ENCODE measurements around the gene KLK13.

KLK13 gene

DNA sequence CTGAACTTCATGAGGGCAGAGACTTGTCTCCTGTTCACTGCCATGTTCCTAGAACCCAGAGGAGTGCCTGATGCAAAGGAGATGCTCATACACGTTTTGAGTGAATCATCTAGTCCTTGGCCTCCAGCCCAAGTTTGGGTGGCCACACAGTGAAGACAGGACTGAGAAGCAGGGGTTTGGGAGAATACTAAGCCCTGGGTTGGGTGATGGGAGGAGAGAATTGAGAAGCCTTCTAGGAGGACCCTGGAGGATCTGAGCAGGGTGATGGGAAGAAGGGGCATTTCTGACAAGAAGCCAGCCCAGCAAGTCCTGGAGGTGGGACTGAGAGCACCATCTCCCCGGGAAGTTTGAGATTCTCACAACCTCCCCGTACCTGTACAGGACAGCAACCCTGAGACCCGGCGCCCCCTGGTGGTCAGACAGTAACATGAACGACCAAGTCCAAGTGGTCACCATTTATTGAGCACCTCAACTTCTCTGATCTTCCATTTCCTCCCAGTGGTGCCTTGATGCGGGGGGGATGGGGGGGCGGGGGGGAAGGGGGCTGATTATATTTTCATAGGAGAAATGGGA, 32.4 kb upstream of the KLK13 start:
- no peaks in the 10 kb centered on the region for H3K27me3 Mint-ChIP-seq
- H3K27ac Mint-ChIP-seq = peak overlapping the region; percentile 45
- no peak overlapping the region for H3K4me3 Mint-ChIP-seq
- peaks cover 10% of the 10 kb centered on the region for H3K4me1 Mint-ChIP-seq (ENCODE audit: low read depth)
- no peaks in the 10 kb centered on the region for H3K9me3 Mint-ChIP-seq
- H3K36me3 Mint-ChIP-seq (ENCODE audit: low read depth) = peaks cover 32% of the 10 kb centered on the region

DNA sequence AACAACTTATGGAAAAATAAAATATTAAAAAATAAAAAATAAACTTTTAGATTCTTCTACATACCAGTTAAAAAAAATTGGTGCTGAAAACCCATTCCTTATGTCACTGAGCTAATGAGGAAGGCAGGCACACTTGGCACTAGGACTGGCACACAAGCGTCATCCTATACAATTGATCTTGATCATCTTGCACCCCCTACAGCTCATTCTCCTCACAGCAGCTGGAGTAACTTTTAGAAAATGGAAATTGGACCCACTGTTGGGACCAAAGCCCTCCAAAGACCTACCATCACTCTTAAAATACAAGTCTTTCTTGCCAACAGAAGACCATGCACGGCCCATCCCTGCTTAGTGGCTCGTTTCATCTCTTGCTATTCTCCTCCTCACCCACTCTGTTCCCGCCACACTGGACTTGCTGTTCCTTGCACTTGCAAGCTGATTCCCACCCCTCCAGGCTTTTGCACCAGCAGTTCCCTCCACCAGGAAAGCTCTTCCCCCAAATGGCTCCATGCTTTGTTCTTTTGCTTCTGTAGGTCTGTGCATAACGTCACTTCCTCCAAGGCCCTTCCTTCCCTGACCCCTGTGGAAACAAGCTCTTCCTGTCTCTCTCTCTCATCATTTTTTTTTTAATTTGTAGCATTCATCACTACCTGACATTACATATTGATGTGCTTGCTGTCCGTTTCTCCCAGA, 31.7 kb upstream of the KLK13 start:
- Mint-ChIP-seq H3K9me3 (no peaks in the 10 kb centered on the region), H3K4me3 (no peak overlapping the region), H3K4me1 (ENCODE audit: low read depth) (peaks cover 10% of the 10 kb centered on the region), H3K36me3 (ENCODE audit: low read depth) (peaks cover 31% of the 10 kb centered on the region), H3K27me3 (no peaks in the 10 kb centered on the region), H3K27ac (peak overlapping the region; percentile 45)

DNA sequence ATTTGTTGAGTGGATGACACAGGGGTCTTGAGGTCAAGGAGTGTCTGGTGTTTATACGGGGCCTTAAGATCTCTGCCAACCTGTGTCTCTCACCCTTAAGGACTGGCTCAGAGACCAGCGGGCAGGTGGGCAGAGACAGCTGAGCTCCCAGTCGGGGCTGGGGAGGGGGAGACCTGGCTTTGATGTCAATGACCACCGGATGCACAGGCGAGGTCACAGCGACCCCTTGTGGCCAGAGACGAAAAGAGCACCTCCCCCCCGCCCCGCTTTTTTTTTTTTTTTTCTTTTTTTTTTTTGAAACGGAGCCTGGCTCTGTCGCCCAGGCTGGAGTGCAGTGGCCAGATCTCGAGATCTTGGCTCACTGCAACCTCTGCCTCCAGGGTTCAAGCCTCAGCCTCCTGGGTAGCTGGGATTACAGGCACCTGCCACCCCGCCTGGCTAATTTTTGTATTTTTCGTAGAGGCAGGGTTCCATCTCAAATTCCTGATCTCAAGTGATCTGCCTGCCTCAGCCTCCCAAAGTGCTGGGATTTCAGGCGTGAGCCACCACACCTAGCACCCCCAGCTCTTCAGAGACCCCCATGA, 29.9 kb upstream of the KLK13 start:
- Mint-ChIP-seq H3K4me3 (no peak overlapping the region), H3K4me1 (ENCODE audit: low read depth) (peaks cover 10% of the 10 kb centered on the region), H3K27me3 (no peaks in the 10 kb centered on the region), H3K27ac (no peak overlapping the region), H3K9me3 (no peaks in the 10 kb centered on the region), H3K36me3 (ENCODE audit: low read depth) (peaks cover 20% of the 10 kb centered on the region)

DNA sequence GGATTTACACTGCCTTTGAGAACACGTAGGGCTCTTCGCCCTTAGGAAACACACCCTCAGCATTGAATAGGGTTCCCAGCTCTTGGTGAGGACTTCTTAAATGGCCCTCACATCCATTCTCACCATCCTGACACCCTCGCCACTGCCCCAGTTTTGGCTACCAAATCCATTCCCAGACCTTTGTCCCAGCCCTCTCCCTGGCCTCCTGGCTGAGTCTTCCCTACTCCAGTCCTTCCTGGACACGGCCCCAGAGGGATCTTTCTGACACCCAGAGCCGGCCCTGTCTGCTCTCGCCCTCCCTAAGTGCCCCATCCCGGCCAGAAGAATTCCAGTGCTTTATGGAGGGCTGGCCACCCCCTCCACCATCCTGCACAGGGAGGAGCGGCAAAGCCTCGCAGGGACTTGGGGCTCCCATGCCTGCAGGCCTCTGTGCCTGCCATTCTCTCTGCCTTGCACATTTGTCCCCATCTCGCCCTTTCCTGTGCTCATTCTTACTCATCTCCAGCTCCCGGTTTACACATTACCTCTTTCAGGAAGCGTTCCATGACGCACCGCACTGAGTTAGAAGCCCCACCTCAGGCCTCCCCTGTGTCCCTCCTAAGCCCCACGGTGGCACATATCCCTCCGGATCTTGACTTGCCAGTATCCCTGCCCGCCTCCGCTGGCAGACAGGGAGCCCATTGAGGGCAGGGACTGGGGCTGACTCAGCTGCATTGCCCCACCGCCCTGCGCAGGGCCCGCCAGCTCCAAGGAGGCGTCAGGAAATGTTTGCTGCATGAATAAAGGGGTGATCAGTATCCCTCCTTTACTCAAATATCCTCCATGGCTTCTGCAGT, 28.8 kb upstream of the KLK13 start:
- Mint-ChIP-seq H3K9me3 (no peaks in the 10 kb centered on the region), H3K27me3 (no peaks in the 10 kb centered on the region), H3K4me3 (no peak overlapping the region), H3K36me3 (ENCODE audit: low read depth) (peaks cover 11% of the 10 kb centered on the region), H3K4me1 (ENCODE audit: low read depth) (peaks cover 6% of the 10 kb centered on the region), H3K27ac (no peak overlapping the region)

DNA sequence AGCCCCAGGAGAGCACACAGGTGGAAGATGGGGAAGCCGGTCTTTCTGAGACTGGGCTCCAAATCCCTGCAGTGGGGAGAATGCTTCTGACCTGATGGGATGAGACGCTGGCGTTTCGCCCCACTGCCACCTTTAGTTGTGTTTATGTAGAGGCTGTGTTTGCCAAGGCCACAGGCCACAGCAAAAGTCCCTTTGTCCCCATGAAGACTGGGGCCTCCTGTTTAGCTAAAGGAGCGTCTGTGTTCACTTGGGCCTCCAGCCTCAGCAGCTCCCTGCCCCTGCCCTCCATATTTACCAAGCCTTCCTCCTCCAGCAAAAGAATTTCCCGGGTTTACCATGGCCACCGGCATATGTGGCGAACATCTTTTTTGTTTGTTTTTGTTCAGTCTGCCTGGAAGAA, 28.2 kb upstream of the KLK13 start:
- H3K9me3 Mint-ChIP-seq = no peaks in the 10 kb centered on the region
- no peak overlapping the region for H3K27ac Mint-ChIP-seq
- peaks cover 6% of the 10 kb centered on the region for H3K4me1 Mint-ChIP-seq (ENCODE audit: low read depth)
- H3K4me3 Mint-ChIP-seq = no peak overlapping the region
- peaks cover 11% of the 10 kb centered on the region for H3K36me3 Mint-ChIP-seq (ENCODE audit: low read depth)
- H3K27me3 Mint-ChIP-seq = no peaks in the 10 kb centered on the region

DNA sequence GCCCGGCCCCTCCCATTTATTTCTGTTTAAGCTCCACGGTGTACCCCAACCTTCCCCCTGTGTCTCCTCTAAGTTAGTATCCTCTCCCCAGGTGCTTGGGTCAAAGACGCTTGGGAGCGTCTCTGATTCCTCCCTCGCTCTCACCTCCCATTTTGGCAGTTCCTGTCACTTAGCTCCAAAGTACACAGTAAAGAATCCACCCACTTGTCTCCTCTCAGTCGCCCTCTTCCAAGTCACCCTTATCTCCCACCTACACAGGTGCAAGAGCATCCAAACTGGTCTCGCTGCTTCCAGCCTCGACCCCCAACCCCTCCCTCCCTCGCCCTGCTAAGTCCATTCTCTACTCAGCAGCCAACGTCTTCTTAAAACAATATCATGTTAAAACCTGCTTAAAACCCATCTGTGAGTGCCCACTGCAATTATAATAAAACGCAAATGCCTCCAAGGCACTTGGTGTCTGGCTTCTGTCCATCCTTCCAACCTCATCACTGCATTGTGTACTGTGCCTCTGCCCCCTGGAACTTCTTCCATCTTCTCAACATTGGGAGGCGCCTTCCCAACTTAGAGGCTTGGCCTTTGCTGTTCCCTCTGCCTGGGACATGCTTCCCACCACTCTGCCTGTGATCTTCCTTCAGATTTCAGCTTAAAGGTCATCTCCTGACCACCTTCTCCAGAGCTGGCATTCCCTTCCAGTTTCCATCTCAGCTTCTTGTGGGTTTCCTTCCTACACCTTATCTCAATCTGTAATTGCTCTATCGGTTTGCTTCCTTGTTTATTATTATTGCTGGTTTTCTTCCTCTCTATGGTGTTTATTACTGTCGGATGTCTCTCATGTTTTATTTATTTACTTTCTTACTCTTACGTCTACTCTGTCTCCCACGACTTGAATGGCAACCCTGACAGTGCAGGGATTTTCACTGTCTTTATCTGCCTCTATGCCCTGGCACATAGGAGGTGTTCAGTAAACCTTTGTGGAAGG, 27.3 kb upstream of the KLK13 start:
- Mint-ChIP-seq H3K4me1 (ENCODE audit: low read depth) (peaks cover 4% of the 10 kb centered on the region), H3K27ac (no peak overlapping the region), H3K9me3 (no peaks in the 10 kb centered on the region), H3K36me3 (ENCODE audit: low read depth) (peaks cover 6% of the 10 kb centered on the region), H3K27me3 (no peaks in the 10 kb centered on the region), H3K4me3 (no peak overlapping the region)

DNA sequence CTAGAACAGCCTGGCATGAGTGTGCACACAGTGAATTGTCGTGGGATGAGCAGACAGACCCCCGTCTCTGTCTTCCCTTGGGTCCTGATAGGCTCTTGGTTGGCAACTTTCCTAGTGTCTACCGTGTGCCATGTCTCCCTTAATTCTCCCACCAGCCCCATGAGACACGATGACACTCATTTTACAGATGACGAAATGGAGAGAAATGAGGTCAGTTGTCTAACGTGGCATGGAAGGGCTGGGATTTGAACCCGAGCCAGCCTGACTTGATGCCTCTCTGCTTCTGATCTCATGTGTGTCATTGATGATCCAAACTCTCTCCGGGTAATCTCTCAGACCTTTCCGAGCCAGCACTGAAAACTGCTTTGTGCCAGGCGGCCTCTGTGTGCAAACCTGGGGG, 26.2 kb upstream of the KLK13 start:
- Mint-ChIP-seq H3K36me3 (ENCODE audit: low read depth) (no peaks in the 10 kb centered on the region), H3K9me3 (no peaks in the 10 kb centered on the region), H3K4me3 (no peak overlapping the region), H3K27ac (no peak overlapping the region), H3K27me3 (no peaks in the 10 kb centered on the region), H3K4me1 (ENCODE audit: low read depth) (no peaks in the 10 kb centered on the region)

DNA sequence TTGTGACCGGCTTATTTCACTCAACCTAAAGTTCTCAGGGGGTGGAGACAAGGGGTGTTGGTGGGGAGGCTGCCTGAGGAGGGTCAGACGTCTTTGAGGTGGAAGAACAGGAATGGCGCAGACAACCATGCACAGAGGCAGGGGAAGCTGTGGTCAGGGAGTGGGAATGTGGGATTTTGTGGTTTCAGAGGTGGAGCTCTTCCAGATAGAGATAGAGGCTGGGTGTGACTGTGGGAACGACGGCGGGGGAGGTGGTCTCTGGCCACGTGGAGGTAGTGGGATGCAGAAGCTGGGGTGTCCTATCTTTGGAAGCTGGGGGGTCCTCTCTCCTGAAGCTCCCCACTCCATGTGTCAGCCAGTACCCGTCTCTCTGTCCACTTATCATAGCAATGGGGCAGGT, 25.6 kb upstream of the KLK13 start:
- H3K27ac Mint-ChIP-seq = no peak overlapping the region
- H3K4me1 Mint-ChIP-seq (ENCODE audit: low read depth) = no peaks in the 10 kb centered on the region
- no peaks in the 10 kb centered on the region for H3K27me3 Mint-ChIP-seq
- no peak overlapping the region for H3K4me3 Mint-ChIP-seq
- H3K9me3 Mint-ChIP-seq = no peaks in the 10 kb centered on the region
- H3K36me3 Mint-ChIP-seq (ENCODE audit: low read depth) = no peaks in the 10 kb centered on the region

DNA sequence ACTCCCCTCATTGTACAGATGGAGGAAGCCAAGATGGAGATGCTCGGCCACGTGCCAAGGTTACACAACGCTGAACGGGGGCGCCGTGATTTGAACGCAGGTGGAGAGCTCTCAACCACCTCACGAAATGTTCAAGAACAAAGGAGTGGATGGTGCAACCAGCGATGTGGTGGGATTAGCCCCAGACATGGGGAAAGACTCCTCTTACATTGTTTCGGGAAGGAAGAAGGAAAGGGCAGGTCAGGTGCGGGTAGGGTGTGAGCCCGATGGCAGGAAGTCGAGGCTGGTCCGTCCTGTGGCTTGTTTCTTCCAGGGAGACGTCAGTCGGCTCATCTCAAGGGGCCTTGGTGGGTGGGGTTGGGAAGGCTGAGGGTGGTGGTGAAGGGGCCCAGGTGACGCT, 24.9 kb upstream of the KLK13 start:
- no peak overlapping the region for H3K27ac Mint-ChIP-seq
- H3K9me3 Mint-ChIP-seq = no peaks in the 10 kb centered on the region

DNA sequence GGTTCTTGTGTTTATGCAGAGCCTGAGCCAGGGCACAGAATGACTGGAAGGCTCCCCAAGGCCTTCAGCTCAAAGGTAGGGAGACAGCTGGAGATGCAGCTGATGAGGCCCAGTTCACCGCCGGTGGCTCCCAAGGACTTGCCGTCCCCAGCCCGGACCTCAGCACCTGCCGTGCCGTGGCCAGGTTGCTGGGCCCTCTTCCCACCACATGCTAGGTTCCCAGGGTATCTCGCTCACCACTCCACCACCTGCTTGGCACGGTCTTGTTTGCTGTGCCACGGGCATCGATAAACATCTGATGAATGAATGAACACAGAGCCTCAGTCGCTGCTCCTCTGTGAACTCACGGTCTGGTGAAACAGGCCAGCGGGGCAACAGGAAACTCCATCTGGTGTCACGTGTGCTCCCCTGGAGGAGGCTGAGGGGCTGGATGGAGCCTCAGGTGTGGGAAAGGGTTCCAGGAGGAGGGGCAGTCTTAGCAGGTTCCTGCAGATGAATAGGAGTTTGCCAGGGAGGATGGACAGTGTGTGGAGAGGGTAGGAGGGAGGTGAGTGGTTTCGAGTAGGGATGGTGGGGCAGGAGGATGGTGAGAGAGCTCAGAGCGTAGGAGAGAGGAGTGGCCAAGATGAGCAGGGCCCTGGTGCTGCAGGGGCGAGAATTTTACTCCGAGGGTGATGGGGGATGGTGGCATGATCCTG, 21.4 kb upstream of the KLK13 start:
- Mint-ChIP-seq H3K4me1 (ENCODE audit: low read depth) (no peaks in the 10 kb centered on the region), H3K4me3 (no peak overlapping the region), H3K27ac (no peak overlapping the region), H3K36me3 (ENCODE audit: low read depth) (no peaks in the 10 kb centered on the region), H3K27me3 (peaks cover 5% of the 10 kb centered on the region), H3K9me3 (no peaks in the 10 kb centered on the region)

More for the DNA sequence above, 24.9 kb upstream of the KLK13 start:
- Mint-ChIP-seq H3K27me3 (no peaks in the 10 kb centered on the region), H3K36me3 (ENCODE audit: low read depth) (no peaks in the 10 kb centered on the region), H3K4me3 (no peak overlapping the region), H3K4me1 (ENCODE audit: low read depth) (no peaks in the 10 kb centered on the region)

DNA sequence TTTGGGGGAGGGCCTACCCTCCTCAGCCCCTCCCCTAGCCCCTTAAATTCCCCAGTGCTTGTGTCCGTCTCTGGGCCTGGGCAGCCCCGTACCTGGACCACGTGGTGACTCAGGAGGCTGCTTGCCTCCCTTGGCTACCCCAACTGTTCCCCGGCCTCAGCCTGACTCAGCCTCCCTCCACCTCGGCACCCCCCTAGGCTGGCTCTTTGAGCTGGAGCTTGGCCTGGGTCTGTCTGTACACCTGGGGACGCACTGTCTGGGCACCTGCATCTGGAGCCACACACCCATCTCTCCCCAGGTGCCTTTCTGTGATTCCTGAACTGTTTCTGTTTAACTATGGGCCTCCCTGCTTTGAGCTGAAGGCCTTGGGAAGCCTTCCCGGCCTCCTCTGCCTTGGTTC, 19.6 kb upstream of the KLK13 start:
- Mint-ChIP-seq H3K4me1 (ENCODE audit: low read depth) (no peaks in the 10 kb centered on the region), H3K9me3 (no peaks in the 10 kb centered on the region), H3K27ac (no peak overlapping the region), H3K36me3 (ENCODE audit: low read depth) (no peaks in the 10 kb centered on the region), H3K27me3 (peaks cover 5% of the 10 kb centered on the region), H3K4me3 (no peak overlapping the region)

DNA sequence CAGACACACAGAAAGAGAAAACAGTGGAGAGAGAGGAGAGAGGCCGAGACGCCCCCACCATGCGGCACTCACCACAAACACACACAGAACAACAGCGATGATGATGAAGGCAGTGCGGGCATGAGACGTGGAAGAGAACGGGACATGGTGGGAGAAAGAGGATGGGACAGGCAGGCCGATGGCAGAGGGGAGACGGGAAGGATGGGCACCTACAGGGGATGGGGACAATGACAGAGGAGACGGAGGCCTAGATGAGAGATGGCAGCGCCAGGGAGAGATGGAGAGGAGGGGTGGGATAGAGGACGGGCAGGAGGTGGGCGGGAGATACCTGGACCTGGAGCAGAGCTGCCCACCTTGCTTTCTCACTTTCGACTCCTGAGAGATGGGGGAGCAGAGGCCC, 18.9 kb upstream of the KLK13 start:
- Mint-ChIP-seq H3K36me3 (ENCODE audit: low read depth) (no peaks in the 10 kb centered on the region), H3K27me3 (peaks cover 5% of the 10 kb centered on the region), H3K9me3 (no peaks in the 10 kb centered on the region), H3K27ac (no peak overlapping the region), H3K4me1 (ENCODE audit: low read depth) (no peaks in the 10 kb centered on the region), H3K4me3 (no peak overlapping the region)

DNA sequence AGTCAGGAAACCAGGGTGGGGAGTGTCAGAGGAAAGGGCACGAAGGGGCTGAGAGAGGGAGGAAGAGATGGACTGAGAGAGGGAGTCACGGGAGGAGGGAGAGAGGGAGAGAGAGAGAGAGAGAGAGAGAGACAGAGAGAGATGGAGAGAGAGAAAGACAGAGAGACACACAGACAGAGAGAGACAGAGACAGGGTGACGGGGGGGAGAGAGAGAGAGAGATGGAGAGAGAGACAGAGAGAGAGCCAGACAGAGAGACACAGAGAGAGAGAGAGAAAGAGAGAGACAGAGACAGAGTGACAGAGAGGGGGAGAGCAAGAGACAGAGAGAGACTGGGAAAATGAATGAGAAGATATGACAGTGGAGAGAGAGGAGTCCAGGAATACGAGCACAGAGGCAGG, 18.3 kb upstream of the KLK13 start:
- H3K4me3 Mint-ChIP-seq = no peak overlapping the region
- no peaks in the 10 kb centered on the region for H3K36me3 Mint-ChIP-seq (ENCODE audit: low read depth)
- no peaks in the 10 kb centered on the region for H3K9me3 Mint-ChIP-seq
- H3K4me1 Mint-ChIP-seq (ENCODE audit: low read depth) = no peaks in the 10 kb centered on the region
- H3K27me3 Mint-ChIP-seq = peaks cover 5% of the 10 kb centered on the region
- H3K27ac Mint-ChIP-seq = no peak overlapping the region

DNA sequence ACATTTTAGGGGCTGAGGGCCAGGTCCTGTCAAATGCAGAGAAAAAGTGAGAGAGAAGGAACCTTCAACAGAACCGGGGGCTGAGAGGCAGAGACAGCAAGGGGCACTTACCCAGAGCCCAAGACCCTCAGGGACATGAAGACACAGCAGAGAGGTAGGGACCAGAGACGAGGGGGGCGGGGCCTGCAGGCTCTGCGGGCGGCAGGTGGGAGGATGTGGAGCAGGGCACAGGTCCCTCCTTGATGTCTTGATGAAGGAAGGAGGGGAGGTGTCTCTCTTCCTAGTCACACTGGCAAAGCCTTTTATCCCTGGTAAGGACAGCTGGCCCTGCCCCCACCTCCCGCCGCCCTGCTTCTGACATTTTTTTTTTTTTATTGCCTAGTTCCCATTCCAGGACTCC, 17.7 kb upstream of the KLK13 start, which contains the start of gene KLK14:
Gene KLK14 (minus strand): TSS at position 277 of the 400 bp plus-strand sequence. CDS start 273 bp downstream, at position 4.
- Mint-ChIP-seq H3K27me3 (peaks cover 5% of the 10 kb centered on the region), H3K9me3 (no peaks in the 10 kb centered on the region)

More for the DNA sequence above, 17.7 kb upstream of the KLK13 start, which contains the start of gene KLK14:
- Mint-ChIP-seq H3K36me3 (ENCODE audit: low read depth) (no peaks in the 10 kb centered on the region), H3K27ac (no peak within 1 kb of the TSS), H3K4me1 (ENCODE audit: low read depth) (no peaks in the 10 kb centered on the region), H3K4me3 (no peak within 1 kb of the TSS)
